ENCODE results near the gene DKK1. TPM values are rescaled to one million over a fixed set of nuclear protein-coding genes. Genes with fewer than 3 reads are reported as not detected.

Gene DKK1
- total RNA-seq, 1 donor from 2014 or later: not detected

GRCh38 chr10:52322936-52323335 is 8.9 kb downstream of the DKK1 start:
- ChIA-PET POLR2A (no interaction called here), CTCF (no interaction called here)
- no peaks in the 10 kb centered on the region for H3K4me1 Mint-ChIP-seq
- H3K27ac Mint-ChIP-seq: no peak overlapping the region
- H3K27me3 Mint-ChIP-seq: peaks cover 2% of the 10 kb centered on the region
- no peak for TF ChIP-seq CTCF (IDR thresholded peaks at IDR 0.05)
- no peaks in the 10 kb centered on the region for H3K36me3 Mint-ChIP-seq (ENCODE audit: low read depth)
- no peak for DNase-seq
- intact Hi-C loops (cut with micrococcal nuclease): no loop called here
- H3K9me3 Mint-ChIP-seq: no peaks in the 10 kb centered on the region
- H3K4me3 Mint-ChIP-seq: no peak overlapping the region
- no peak for ATAC-seq (ENCODE audit: low read depth)

DNA sequence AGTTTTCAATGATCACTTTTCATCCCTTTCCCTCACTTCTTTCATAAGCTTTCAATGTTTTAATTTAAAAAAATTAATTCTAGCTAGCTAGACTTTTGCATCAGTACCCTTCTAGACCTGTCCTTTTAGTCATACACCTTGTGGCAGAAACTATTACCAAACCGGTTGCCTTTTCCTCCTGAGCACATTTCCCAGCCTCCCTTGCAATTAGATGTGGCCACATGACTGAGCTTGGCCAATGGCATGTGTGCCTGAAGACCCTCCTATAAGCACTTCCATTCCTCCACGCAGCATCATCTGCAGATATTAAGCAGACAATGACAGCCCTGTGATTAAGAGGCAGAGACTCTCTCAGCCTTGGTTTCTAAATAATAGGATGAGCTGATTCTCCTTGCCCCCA is 12.3 kb downstream of the DKK1 start:
- TF ChIP-seq CTCF (IDR thresholded peaks at IDR 0.05): no peak
- Mint-ChIP-seq H3K4me1 (no peaks in the 10 kb centered on the region), H3K27ac (no peak overlapping the region), H3K4me3 (no peak overlapping the region), H3K9me3 (no peaks in the 10 kb centered on the region), H3K27me3 (no peaks in the 10 kb centered on the region), H3K36me3 (ENCODE audit: low read depth) (no peaks in the 10 kb centered on the region)
- intact Hi-C loops (cut with micrococcal nuclease): no loop called here
- ATAC-seq (ENCODE audit: low read depth): no peak
- ChIA-PET CTCF (interaction anchor here (1.1 to 1.2 kb wide), 2 partner anchors 18 to 19 kb away, joined by 3 to 4 read pairs; no protein-coding TSS in a partner anchor), POLR2A (no interaction called here)
- DNase-seq: no peak

DNA sequence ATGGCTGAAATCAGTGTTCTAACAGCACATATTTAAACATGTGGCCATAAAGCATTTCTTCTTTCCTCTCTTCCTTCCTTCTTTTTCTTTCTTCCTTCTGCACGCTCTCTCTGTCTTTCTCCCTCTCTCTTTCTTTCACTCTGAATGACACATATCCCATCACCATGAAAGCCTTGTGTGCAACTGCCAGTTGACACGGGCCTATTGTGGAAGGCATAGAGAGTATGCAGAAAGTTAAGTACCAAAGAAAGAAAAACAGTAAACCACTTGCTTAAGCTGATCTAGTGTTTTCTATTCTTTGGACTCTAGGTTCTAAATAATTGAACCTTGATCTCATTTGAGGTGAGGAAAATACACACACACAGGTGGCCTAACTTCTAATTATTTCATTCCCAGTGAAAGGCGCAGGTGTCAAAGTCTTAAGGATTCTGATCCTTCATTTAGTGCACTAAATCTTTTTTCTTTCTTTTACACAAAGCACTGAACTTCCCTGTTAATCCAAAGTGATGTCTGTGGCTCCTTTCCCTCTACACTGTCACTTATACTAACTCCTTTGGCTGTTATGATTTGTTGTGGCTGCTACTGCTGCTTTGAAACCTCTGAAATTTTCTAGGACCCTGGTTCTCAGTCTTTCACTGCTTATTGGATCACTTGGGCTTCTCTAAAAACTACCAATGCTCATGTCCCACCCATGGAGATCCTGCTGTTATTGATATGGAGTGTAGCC is 17.7 kb downstream of the DKK1 start:
- Mint-ChIP-seq H3K27ac (no peak overlapping the region), H3K4me3 (no peak overlapping the region), H3K9me3 (no peaks in the 10 kb centered on the region), H3K36me3 (ENCODE audit: low read depth) (no peaks in the 10 kb centered on the region), H3K4me1 (no peaks in the 10 kb centered on the region), H3K27me3 (no peaks in the 10 kb centered on the region)
- ATAC-seq (ENCODE audit: low read depth) (no peak), DNase-seq (no peak)
- CTCF ChIA-PET: no interaction called here
- TF ChIP-seq CTCF (IDR thresholded peaks at IDR 0.05): no peak
- intact Hi-C loops (cut with micrococcal nuclease): no loop called here
- POLR2A ChIA-PET: no interaction called here

- CTCF ChIA-PET: no interaction called here
- intact Hi-C loops (cut with micrococcal nuclease): no loop called here
- no peaks in the 10 kb centered on the region for H3K9me3 Mint-ChIP-seq
These were observed 18.7 kb downstream of the DKK1 start for GRCh38 chr10:52332815-52333214.

DNA sequence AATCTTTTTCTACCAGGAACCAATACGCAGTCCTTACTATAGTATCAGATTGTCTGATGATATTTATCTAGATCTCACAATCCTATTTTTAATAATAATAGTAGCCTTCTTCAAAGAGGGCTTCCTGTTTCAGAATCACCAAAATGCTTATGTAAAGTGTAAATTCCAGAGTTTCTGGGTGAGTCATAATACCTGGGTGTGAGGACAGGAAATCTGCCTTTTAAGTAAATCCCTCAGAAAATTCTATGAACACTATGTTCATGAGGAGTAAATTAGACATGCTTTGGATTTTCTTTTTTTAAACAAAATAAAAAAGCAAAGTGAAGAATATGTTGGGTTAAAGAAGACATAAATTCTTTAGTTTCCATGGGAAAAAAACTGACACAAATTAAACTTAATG is 20.5 kb downstream of the DKK1 start:
- Mint-ChIP-seq H3K4me3 (no peak overlapping the region), H3K9me3 (no peaks in the 10 kb centered on the region), H3K36me3 (ENCODE audit: low read depth) (no peaks in the 10 kb centered on the region), H3K27me3 (no peaks in the 10 kb centered on the region), H3K27ac (no peak overlapping the region), H3K4me1 (no peaks in the 10 kb centered on the region)
- POLR2A ChIA-PET: no interaction called here
- DNase-seq: no peak
- no peak for TF ChIP-seq CTCF (IDR thresholded peaks at IDR 0.05)
- ATAC-seq (ENCODE audit: low read depth): no peak
- intact Hi-C loops (cut with micrococcal nuclease): no loop called here
- CTCF ChIA-PET: no interaction called here

More at GRCh38 chr10:52332815-52333214, 18.7 kb downstream of the DKK1 start:
- no peaks in the 10 kb centered on the region for H3K36me3 Mint-ChIP-seq (ENCODE audit: low read depth)
- no peak for ATAC-seq (ENCODE audit: low read depth)
- no peak for TF ChIP-seq CTCF (IDR thresholded peaks at IDR 0.05)
- H3K27ac Mint-ChIP-seq: no peak overlapping the region
- H3K4me3 Mint-ChIP-seq: no peak overlapping the region
- no peaks in the 10 kb centered on the region for H3K27me3 Mint-ChIP-seq
- no peak for DNase-seq
- no peaks in the 10 kb centered on the region for H3K4me1 Mint-ChIP-seq
- POLR2A ChIA-PET: no interaction called here

Data from activated B cell treated with CpG ODN at 0.5 μM for 24 hours (primary cell).